Measurements from ENCODE around the gene TRABD2A. TPM values are rescaled to one million over a fixed set of nuclear protein-coding genes. Genes with fewer than 3 reads are reported as not detected.

Gene TRABD2A
- polyA plus RNA-seq, 4 donors, result 0.30 to 0.64 (median 0.47) TPM

- DNase-seq (ENCODE audit: low read depth in 4 of 4, low spot score in 3 of 4), result peak in 1 of 4 donors; percentile 74
Observed at GRCh38 chr2:84905181-84906107, 24.6 kb upstream of the TRABD2A start, which contains the start of gene TMSB10. Gene TMSB10, plus strand, starts transcription at chr2:84905656.

- no peak for DNase-seq (ENCODE audit: low read depth in 4 of 4, low spot score in 3 of 4)
Observed at GRCh38 chr2:84904717-84905174, 23.9 kb upstream of the TRABD2A start.

GRCh38 chr2:84904151-84904550 is 23.3 kb upstream of the TRABD2A start:
- no peak for DNase-seq (ENCODE audit: low read depth in 4 of 4, low spot score in 3 of 4)

- no peak for DNase-seq (ENCODE audit: low read depth in 4 of 4, low spot score in 3 of 4)
Observed at GRCh38 chr2:84902526-84902925, 21.6 kb upstream of the TRABD2A start.

GRCh38 chr2:84901593-84902120 is 20.8 kb upstream of the TRABD2A start:
- DNase-seq (ENCODE audit: low read depth in 4 of 4, low spot score in 3 of 4), result no peak

- no peak for DNase-seq (ENCODE audit: low read depth in 4 of 4, low spot score in 3 of 4)
Observed at GRCh38 chr2:84900971-84901370, 20.1 kb upstream of the TRABD2A start.

GRCh38 chr2:84899304-84900204 is 18.7 kb upstream of the TRABD2A start:
- no peak for DNase-seq (ENCODE audit: low read depth in 4 of 4, low spot score in 3 of 4)

GRCh38 chr2:84897773-84898172 is 16.9 kb upstream of the TRABD2A start:
- no peak for DNase-seq (ENCODE audit: low read depth in 4 of 4, low spot score in 3 of 4)

- no peak for DNase-seq (ENCODE audit: low read depth in 4 of 4, low spot score in 3 of 4)
Observed at GRCh38 chr2:84896567-84896966, 15.7 kb upstream of the TRABD2A start.

- no peak for DNase-seq (ENCODE audit: low read depth in 4 of 4, low spot score in 3 of 4)
Observed at GRCh38 chr2:84894758-84895520, 14.1 kb upstream of the TRABD2A start.

GRCh38 chr2:84894131-84894586 is 13.3 kb upstream of the TRABD2A start:
- no peak for DNase-seq (ENCODE audit: low read depth in 4 of 4, low spot score in 3 of 4)

GRCh38 chr2:84891355-84892010 is 10.6 kb upstream of the TRABD2A start:
- no peak for DNase-seq (ENCODE audit: low read depth in 4 of 4, low spot score in 3 of 4)

- no peak for DNase-seq (ENCODE audit: low read depth in 4 of 4, low spot score in 3 of 4)
Observed at GRCh38 chr2:84889332-84889731, 8.4 kb upstream of the TRABD2A start.

- no peak for DNase-seq (ENCODE audit: low read depth in 4 of 4, low spot score in 3 of 4)
Observed at GRCh38 chr2:84888401-84889276, 7.8 kb upstream of the TRABD2A start.

GRCh38 chr2:84886791-84887190 is 5.9 kb upstream of the TRABD2A start:
- DNase-seq (ENCODE audit: low read depth in 4 of 4, low spot score in 3 of 4), result no peak

- no peak for DNase-seq (ENCODE audit: low read depth in 4 of 4, low spot score in 3 of 4)
Observed at GRCh38 chr2:84885111-84885510, 4.2 kb upstream of the TRABD2A start.

- no peak for DNase-seq (ENCODE audit: low read depth in 4 of 4, low spot score in 3 of 4)
Observed at GRCh38 chr2:84884449-84884848, 3.6 kb upstream of the TRABD2A start.

GRCh38 chr2:84882775-84883550 is 2.1 kb upstream of the TRABD2A start:
- no peak for DNase-seq (ENCODE audit: low read depth in 4 of 4, low spot score in 3 of 4)
